OCI-LY7 (cell line): Measurements from ENCODE around the gene TNS3. TPM values are rescaled to one million over a fixed set of nuclear protein-coding genes. Genes with fewer than 3 reads are reported as not detected.

ENCODE experiments used
- BruUV-seq: library from RNA; stranded (reverse); fragments of 400-500 nt; replicated peaks from 2 replicates; lab custom pipeline; 2021; lab: Mats Ljungman, UMichigan
- CTCF ChIA-PET: fragments of 300-600 bp; sonication (Branson Sonifier 250); formaldehyde crosslinking; loops from one replicate; lab custom pipeline; 2022; ENCODE audit warnings: antibody characterized with exemption; ENCODE audit not compliant: unreplicated experiment; lab: Charles Lee
- POLR2A ChIA-PET: fragments of 300-600 bp; sonication (Branson Sonifier 250); formaldehyde crosslinking; loops from one replicate; lab custom pipeline; 2022; ENCODE audit warnings: antibody characterized with exemption; lab: Charles Lee
- DNase-seq: peaks from one replicate; pipeline ENCODE4 v3.0.0-alpha.2; 2015; ENCODE audit warnings: low spot score
- H2AFZ ChIP-seq: fragments of 200-600 bp; sonication (generic), shearing (Covaris generic); 2 replicates; pipeline ENCODE4 v1.6.1; 2014; ENCODE audit warnings: mild to moderate bottlenecking, antibody characterized with exemption, low read length, moderate library complexity
- H3K27ac ChIP-seq: fragments of 200-600 bp; sonication (generic); 2 replicates; pipeline ENCODE4 v1.5.1; 2014; ENCODE audit warnings: mixed run types, low read depth, mild to moderate bottlenecking, moderate library complexity, low read length, inconsistent platforms; ENCODE audit not compliant: poor library complexity, severe bottlenecking
- H3K36me3 ChIP-seq: fragments of 200-600 bp; sonication (generic); 2 replicates; pipeline ENCODE4 v1.6.1; 2014; ENCODE audit warnings: mild to moderate bottlenecking, antibody characterized with exemption, low read length, moderate library complexity, mixed read lengths; ENCODE audit not compliant: insufficient read depth
- H3K4me1 ChIP-seq: fragments of 200-600 bp; sonication (generic); 2 replicates; pipeline ENCODE4 v1.5.1; 2014; ENCODE audit warnings: mild to moderate bottlenecking, low read length; ENCODE audit not compliant: insufficient read depth, poor library complexity, severe bottlenecking
- H3K4me2 ChIP-seq: fragments of 200-600 bp; sonication (generic); 2 replicates; pipeline ENCODE4 v1.6.1; 2014; ENCODE audit warnings: mild to moderate bottlenecking, low read length
- H3K4me3 ChIP-seq: fragments of 200-600 bp; sonication (generic); 2 replicates; pipeline ENCODE4 v1.5.1; 2014; ENCODE audit warnings: mild to moderate bottlenecking, low read depth, low read length; ENCODE audit not compliant: poor library complexity, severe bottlenecking
- H3K79me2 ChIP-seq: fragments of 200-600 bp; sonication (generic); 2 replicates; pipeline ENCODE4 v1.6.1; 2016; ENCODE audit warnings: low read depth, mild to moderate bottlenecking, low read length, moderate library complexity, mixed read lengths; ENCODE audit not compliant: insufficient read depth
- H3K9me2 ChIP-seq: fragments of 200-600 bp; sonication (generic); 2 replicates; pipeline ENCODE4 v1.6.1; 2016; ENCODE audit warnings: mild to moderate bottlenecking, low read length, mixed read lengths; ENCODE audit not compliant: insufficient read depth
- H3K9me3 ChIP-seq: fragments of 200-600 bp; sonication (generic); 2 replicates; pipeline ENCODE4 v1.6.1; 2014; ENCODE audit warnings: mild to moderate bottlenecking, mixed run types, low read length, mixed read lengths
- H4K20me1 ChIP-seq: fragments of 200-600 bp; sonication (generic); 2 replicates; pipeline ENCODE4 v1.6.1; 2014; ENCODE audit warnings: mild to moderate bottlenecking, antibody characterized with exemption, low read length, moderate library complexity, mixed read lengths; ENCODE audit not compliant: insufficient read depth
- EZH2phosphoT487 ChIP-seq: fragments of 200-600 bp; sonication (generic); IDR thresholded peaks from 2 replicates; pipeline ENCODE4 v1.6.1; 2018; ENCODE audit warnings: low read depth, borderline replicate concordance, mild to moderate bottlenecking, mixed run types, antibody characterized with exemption, low read length, moderate library complexity, mixed read lengths
- intact Hi-C: fragments of 100-400 bp; cut with micrococcal nuclease; formaldehyde crosslinking; loops from one replicate; pipeline ENCODE4 v1.10.0; 2022; ENCODE audit not compliant: unreplicated experiment
- total RNA-seq, 2 experiments: library from RNA; depleted of rRNA in 1 of 2; stranded (reverse); fragments of >200 nt in 1 of 2; shearing (Covaris generic) in 1 of 2; gene quantifications; 2 replicates each; pipeline ENCODE4 v1.2.3, GENCODE V29; 2014 to 2022
- TF ChIP-seq, protein P1 (sequence below): fragments of 200-600 bp; sonication (generic); conservative IDR thresholded peaks from 2 replicates; pipeline ENCODE4 v1.5.1; 2014; ENCODE audit warnings: mild to moderate bottlenecking, antibody characterized with exemption, low read length, moderate library complexity, mixed read lengths

Gene TNS3
- total RNA-seq, 2 experiments from 2014 or later = 9.5 to 42.1 TPM

DNA sequence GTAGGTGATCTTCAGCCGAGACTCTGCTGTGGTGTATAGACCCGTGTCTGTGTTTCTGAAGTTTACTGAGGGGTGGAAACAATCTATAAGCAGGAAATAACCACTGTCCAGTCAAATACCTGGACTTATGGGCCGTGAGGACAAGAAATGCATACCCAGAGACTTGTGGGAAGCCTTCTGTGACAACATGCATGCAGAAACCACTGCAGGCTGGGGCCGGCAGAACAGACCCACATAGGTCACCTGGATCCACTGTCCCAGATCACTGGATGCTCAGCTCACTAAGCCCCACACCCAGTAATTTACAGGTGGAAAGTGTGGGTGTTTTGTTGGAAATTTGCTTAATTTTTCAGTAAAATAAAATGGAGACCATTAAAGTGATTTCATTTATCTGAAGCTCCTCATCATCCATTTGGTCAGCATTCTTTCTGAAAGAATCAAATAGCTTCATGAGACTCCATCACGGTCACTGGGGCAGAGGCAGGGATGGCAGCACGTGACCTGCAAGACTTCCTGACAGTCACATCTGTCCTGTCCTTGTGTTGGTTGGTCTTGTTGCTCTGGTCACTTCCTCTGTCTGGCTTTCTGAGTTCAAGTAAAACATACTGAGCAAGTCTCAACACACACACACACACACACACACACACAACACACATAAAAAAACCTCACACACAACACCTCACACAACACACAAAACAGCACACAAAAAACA lies 108.3 kb downstream of the TNS3 start:
- Histone ChIP-seq H2AFZ (no peak overlapping the region), H3K9me3 (no peaks in the 10 kb centered on the region), H3K4me3 (no peak overlapping the region), H3K36me3 (no peaks in the 10 kb centered on the region), H4K20me1 (no peaks in the 10 kb centered on the region), H3K27ac (no peak overlapping the region), H3K4me1 (peaks cover 26% of the 10 kb centered on the region), H3K79me2 (no peaks in the 10 kb centered on the region), H3K9me2 (no peaks in the 10 kb centered on the region), H3K4me2 (peak overlapping the region; percentile 12; the same call in 1 of the 2 replicates)
- ChIA-PET CTCF (no interaction called here), POLR2A (interaction anchor here (0.6 to 0.7 kb wide), 2 partner anchors 210 to 508 kb away, joined by 3 read pairs; no protein-coding TSS in a partner anchor)
- intact Hi-C loops = no loop called here
- BruUV-seq = no TSS peak
- DNase-seq = peak; percentile 31
- TF ChIP-seq EZH2phosphoT487 = no peak
- TF ChIP-seq, protein P1, sequence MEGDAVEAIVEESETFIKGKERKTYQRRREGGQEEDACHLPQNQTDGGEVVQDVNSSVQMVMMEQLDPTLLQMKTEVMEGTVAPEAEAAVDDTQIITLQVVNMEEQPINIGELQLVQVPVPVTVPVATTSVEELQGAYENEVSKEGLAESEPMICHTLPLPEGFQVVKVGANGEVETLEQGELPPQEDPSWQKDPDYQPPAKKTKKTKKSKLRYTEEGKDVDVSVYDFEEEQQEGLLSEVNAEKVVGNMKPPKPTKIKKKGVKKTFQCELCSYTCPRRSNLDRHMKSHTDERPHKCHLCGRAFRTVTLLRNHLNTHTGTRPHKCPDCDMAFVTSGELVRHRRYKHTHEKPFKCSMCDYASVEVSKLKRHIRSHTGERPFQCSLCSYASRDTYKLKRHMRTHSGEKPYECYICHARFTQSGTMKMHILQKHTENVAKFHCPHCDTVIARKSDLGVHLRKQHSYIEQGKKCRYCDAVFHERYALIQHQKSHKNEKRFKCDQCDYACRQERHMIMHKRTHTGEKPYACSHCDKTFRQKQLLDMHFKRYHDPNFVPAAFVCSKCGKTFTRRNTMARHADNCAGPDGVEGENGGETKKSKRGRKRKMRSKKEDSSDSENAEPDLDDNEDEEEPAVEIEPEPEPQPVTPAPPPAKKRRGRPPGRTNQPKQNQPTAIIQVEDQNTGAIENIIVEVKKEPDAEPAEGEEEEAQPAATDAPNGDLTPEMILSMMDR = no peak

DNA sequence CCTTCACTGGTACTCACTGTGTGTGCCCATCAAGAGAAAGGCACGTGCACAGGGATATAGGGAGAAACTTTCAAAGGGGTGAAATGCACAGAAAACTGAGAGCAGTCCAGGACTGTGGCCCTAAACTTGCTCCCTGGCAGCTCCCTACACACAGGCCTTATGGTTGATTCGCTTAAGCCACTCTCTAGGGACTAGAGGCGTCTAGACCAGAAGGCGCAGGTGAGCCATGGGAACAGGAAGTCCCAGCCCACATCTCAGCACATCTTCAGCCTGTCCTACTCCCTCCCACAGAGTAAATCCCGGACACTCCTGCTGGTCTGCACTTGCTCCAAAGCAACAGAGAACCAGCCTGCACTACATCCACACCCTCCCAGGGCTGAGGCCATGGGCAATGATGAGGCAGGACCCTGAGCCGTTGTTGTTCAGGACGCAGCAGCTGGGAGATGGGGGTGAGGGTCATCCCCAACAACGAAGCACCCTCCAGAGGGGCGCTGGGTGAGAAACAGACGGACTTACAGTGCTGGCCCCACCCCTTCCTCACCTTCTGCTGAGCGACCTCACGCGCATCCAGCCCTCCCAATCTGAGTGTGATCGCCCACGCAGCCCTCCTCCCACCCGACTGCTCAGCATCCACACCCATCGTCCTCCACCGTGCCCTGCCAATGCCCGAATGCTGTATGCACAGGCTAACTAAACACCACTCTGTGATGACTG lies 109.3 kb downstream of the TNS3 start:
- intact Hi-C loops = no loop called here
- Histone ChIP-seq H4K20me1 (no peaks in the 10 kb centered on the region), H3K9me3 (no peaks in the 10 kb centered on the region), H3K36me3 (no peaks in the 10 kb centered on the region), H3K4me3 (no peak overlapping the region), H3K4me2 (peak overlapping the region; percentile 12; the same call in 1 of the 2 replicates), H3K27ac (no peak overlapping the region), H3K9me2 (no peaks in the 10 kb centered on the region), H3K4me1 (peaks cover 26% of the 10 kb centered on the region), H3K79me2 (no peaks in the 10 kb centered on the region), H2AFZ (no peak overlapping the region)
- TF ChIP-seq EZH2phosphoT487 = no peak
- TF ChIP-seq, protein P1 = no peak
- no TSS peak for BruUV-seq
- peak; percentile 49 for DNase-seq
- POLR2A ChIA-PET = no interaction called here
- CTCF ChIA-PET = no interaction called here

DNA sequence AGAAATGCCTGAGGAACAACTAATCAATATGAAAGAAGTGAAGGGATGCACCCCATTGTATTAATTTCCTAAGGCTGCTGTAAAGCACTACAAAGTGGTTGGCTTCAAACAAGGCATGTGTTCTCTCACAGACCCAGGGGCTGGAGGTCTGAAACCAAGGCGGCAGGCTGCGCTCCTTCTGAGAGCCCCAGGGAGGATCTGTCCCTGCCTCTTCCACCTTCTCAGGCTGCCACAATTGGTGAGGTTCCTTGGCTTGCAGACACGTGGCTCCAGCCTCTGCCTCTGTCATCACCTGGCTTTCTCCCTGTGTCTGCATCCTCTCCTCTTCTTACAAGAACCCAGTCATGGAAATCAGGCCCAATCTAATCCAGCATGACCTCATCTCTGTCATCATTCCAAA lies 110.1 kb downstream of the TNS3 start:
- no peak for TF ChIP-seq EZH2phosphoT487
- TF ChIP-seq, protein P1 = no peak

More for the DNA sequence above, 110.1 kb downstream of the TNS3 start:
- Histone ChIP-seq H3K4me1 (peaks cover 26% of the 10 kb centered on the region), H3K27ac (no peak overlapping the region), H3K9me2 (no peaks in the 10 kb centered on the region), H3K4me3 (no peak overlapping the region), H3K9me3 (no peaks in the 10 kb centered on the region), H3K36me3 (no peaks in the 10 kb centered on the region), H4K20me1 (no peaks in the 10 kb centered on the region), H3K79me2 (no peaks in the 10 kb centered on the region), H3K4me2 (no peak overlapping the region), H2AFZ (no peak overlapping the region)
- POLR2A ChIA-PET = no interaction called here
- no peak for DNase-seq
- CTCF ChIA-PET = no interaction called here
- intact Hi-C loops = no loop called here
- BruUV-seq = no TSS peak
